A549 (cell line): ENCODE data around the gene SLC30A7.

Experiments
- CTCF ChIP-seq: fragments of >200 bp; sonication (Bioruptor Twin); formaldehyde crosslinking; IDR thresholded peaks from 3 replicates; pipeline ENCODE4 v1.5.1; 2016
- EP300 ChIP-seq, 2 experiments: fragments of >200 bp; sonication (Bioruptor Twin); formaldehyde crosslinking; IDR thresholded peaks; 2 replicates in 1 of 2; 3 replicates in 1 of 2; pipeline ENCODE4 v1.6.1; 2016 to 2017
- ESRRA ChIP-seq: fragments of 150-350 bp; IDR thresholded peaks from 2 replicates; pipeline ENCODE4 v1.6.1; 2014; ENCODE audit warnings: mild to moderate bottlenecking, low read length, borderline replicate concordance
- NR3C1 ChIP-seq: fragments of >200 bp; sonication (Bioruptor Twin); formaldehyde crosslinking; IDR thresholded peaks from 3 replicates; pipeline ENCODE4 v1.6.1; 2017
- POLR2A ChIP-seq: IDR thresholded peaks from 2 replicates; pipeline ENCODE4 v1.6.1; 2012; ENCODE audit warnings: mild to moderate bottlenecking, low read length

DNA sequence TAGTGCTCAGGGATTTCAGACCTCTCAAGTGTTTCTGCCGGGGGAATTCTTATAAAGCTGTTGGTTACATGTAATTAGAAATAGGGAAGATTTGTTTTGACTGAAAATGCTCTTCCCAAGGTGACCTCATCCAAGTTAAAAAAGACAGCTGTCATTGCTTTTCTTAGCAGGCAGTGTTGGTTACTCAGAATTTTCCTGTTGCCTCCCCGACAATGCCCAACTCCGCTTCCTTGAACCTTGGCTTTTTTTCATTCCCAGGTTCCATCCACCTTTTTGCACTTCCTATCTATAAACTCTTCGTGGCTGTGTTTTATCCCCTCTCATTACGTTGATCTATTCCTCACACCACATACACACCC, 130.5 kb downstream of the SLC30A7 start:
- no peak for TF ChIP-seq NR3C1
- TF ChIP-seq CTCF = no peak
- TF ChIP-seq POLR2A = no peak
- TF ChIP-seq EP300 (IDR thresholded peaks at IDR 0.05) = no peak
- no peak for TF ChIP-seq ESRRA
